ENCODE data around the gene CENPN.
A peak's percentile ranks its signal among the peaks of the same experiment; 100 is the strongest.

The CENPN gene

GRCh38 chr16:81026429-81026828 lies 19.4 kb downstream of the CENPN start:
- no peak for TF ChIP-seq CTCF (IDR thresholded peaks at IDR 0.05; ENCODE audit: borderline replicate concordance, insufficient read depth, low read depth, low read length)
- no peak overlapping the region for H3K4me3 ChIP-seq (ENCODE audit: low read depth, low read length)

DNA sequence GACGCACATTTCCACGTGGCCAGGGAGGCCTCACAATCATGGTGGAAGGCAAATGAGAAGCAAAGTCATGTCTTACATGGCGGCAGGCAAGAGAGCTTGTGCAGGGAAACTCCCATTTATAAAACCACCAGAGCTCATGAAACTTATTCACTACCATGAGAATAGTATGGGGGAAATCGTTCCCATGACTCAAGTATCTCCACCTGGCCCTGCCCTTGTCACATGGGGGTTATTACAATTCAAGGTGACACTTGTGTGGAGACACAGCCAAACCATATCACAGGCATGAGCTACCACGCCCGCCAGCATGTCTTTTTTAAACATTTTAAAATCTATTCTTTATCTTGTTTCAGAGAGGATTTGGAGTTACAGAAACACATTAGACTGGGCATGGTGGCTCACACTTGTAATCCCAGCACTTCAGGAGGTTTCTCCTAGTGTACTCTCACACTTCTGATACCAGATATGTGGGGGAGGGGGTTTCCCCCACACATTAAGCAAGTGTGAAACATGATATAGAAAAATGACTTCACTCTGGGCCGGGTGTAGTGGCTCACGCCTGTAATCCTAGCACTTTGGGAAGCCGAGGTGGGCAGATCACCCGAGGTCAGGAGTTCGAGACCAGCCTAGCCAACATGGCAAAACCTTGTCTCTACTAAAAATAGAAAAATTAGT lies 23.1 kb downstream of the CENPN start:
- no peak for TF ChIP-seq CTCF (IDR thresholded peaks at IDR 0.05; ENCODE audit: borderline replicate concordance, insufficient read depth, low read depth, low read length)
- no peak overlapping the region for H3K4me3 ChIP-seq (ENCODE audit: low read depth, low read length)

- TF ChIP-seq CTCF (IDR thresholded peaks at IDR 0.05; ENCODE audit: borderline replicate concordance, insufficient read depth, low read depth, low read length): peak; percentile 99
- peak within 1 kb of the TSS; percentile 73 for H3K4me3 ChIP-seq (ENCODE audit: low read depth, low read length)
Observed at GRCh38 chr16:81035398-81035974, 28.5 kb downstream of the CENPN start, which contains the start of gene ATMIN. Gene ATMIN (plus strand): TSS chr16:81035842. CDS start chr16:81035871, 29 bp downstream.

DNA sequence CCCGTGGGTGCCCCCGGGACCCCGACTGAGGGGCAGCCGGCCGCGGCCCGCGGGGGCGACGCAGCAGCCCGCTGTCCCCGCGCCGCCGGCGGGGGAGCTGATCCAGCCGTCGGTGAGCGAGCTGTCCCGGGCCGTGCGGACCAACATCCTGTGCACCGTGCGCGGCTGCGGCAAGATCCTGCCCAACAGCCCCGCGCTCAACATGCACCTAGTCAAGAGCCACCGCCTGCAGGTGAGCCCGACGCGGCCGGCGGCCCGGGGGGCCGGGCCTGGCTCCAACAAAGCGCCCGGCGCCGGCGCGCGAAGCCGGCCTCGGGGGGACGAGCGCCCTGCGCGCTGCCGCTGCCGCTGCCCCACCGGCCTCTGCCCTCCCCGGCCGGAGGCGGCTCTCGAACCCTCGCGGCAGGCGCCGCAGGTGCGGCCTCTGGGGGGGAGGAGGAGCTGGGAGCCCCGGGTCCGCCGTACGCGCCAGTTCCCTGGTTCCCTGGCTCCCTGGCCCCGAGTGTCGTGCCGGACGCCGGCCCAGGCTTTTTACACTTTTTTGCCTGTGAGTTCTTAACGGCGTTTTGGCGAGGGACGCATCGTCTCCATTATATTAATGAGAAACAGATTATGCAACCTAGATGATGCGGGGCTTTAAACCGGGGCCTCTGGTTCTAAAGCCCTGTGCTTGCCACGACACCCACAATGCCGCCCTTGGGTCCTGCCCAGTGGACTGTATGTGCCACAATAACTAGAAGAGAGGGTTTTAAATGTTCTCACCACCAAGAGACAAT lies 29.1 kb downstream of the CENPN start:
- H3K4me3 ChIP-seq (ENCODE audit: low read depth, low read length): peak overlapping the region; percentile 73
- no peak for TF ChIP-seq CTCF (IDR thresholded peaks at IDR 0.05; ENCODE audit: borderline replicate concordance, insufficient read depth, low read depth, low read length)

DNA sequence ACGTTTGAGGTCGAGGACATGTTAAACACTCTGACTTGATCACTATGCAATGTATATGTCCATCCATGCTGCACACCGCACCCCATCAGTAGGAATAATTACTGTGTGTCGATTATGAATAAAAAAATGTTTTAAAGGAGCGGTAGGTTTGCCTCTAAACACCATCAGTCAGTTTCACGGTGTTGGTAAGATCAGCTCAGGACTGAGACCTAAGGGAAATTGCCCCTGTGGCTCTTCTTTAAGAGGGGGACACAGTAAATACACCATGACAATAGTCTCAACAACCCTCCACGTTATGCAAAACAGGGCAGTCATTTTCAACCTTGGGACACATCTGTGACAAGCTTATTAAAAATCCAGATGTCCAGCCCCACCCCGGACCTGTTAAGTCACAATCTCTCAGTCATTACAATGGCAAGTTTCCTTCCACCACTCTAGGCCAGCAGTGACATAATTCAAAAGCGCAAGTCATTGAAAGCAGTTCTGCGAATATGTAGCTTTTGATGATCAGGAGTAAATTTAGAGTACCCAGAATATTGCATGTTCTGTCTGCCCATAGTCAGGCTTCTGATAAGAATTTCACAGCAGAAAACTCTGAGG lies 29.8 kb downstream of the CENPN start:
- H3K4me3 ChIP-seq (ENCODE audit: low read depth, low read length): peak overlapping the region; percentile 73
- TF ChIP-seq CTCF (IDR thresholded peaks at IDR 0.05; ENCODE audit: borderline replicate concordance, insufficient read depth, low read depth, low read length): no peak

- no peak for TF ChIP-seq CTCF (IDR thresholded peaks at IDR 0.05; ENCODE audit: borderline replicate concordance, insufficient read depth, low read depth, low read length)
- H3K4me3 ChIP-seq (ENCODE audit: low read depth, low read length): no peak overlapping the region
Observed at GRCh38 chr16:81040131-81040530, 33.1 kb downstream of the CENPN start.

Measured in GM12875 (cell line).